Endodermal cell (in vitro differentiated cells): ENCODE measurements around the gene IQSEC3. TPM values are rescaled to one million over a fixed set of nuclear protein-coding genes. Genes with fewer than 3 reads are reported as not detected.

Experiments used
- DNase-seq: peaks from one replicate; pipeline ENCODE4 v3.0.0-alpha.2; 2017
- H3K27ac ChIP-seq: 2 replicates; pipeline ENCODE4 v1.5.1; 2013; ENCODE audit warnings: mild to moderate bottlenecking, low read depth, low read length, moderate library complexity
- H3K27me3 ChIP-seq: 2 replicates; pipeline ENCODE4 v1.6.1; 2013; ENCODE audit warnings: mild to moderate bottlenecking, low read length, moderate library complexity; ENCODE audit not compliant: insufficient read depth, control insufficient read depth, poor library complexity, severe bottlenecking
- H3K36me3 ChIP-seq: 2 replicates; pipeline ENCODE4 v1.7.0; 2013; ENCODE audit warnings: mild to moderate bottlenecking, low read length, moderate library complexity; ENCODE audit not compliant: control insufficient read depth, insufficient read depth
- H3K4me1 ChIP-seq: one replicate; pipeline ENCODE4 v1.7.0; 2013; ENCODE audit warnings: low read length; ENCODE audit not compliant: control insufficient read depth, insufficient read depth
- H3K4me3 ChIP-seq: 2 replicates; pipeline ENCODE4 v1.5.1; 2013; ENCODE audit warnings: mild to moderate bottlenecking, low read length, moderate library complexity
- H3K9ac ChIP-seq: 2 replicates; pipeline ENCODE4 v1.6.1; 2013; ENCODE audit warnings: mild to moderate bottlenecking, low read length, moderate library complexity; ENCODE audit not compliant: poor library complexity, severe bottlenecking; ENCODE audit errors: extremely low read depth
- H3K9me3 ChIP-seq: 2 replicates; pipeline ENCODE4 v1.6.1; 2013; ENCODE audit warnings: mild to moderate bottlenecking, low read length, moderate library complexity; ENCODE audit not compliant: control insufficient read depth
- H3K27ac Mint-ChIP-seq: 2 replicates; pipeline ENCODE4 v1.8.0; 2020; ENCODE audit warnings: mixed read lengths
- H3K27me3 Mint-ChIP-seq: 2 replicates; pipeline ENCODE4 v1.8.0; 2021; ENCODE audit warnings: mild to moderate bottlenecking, mixed read lengths; ENCODE audit not compliant: insufficient read depth
- H3K36me3 Mint-ChIP-seq: 2 replicates; pipeline ENCODE4 v1.8.0; 2020; ENCODE audit warnings: low read depth, mixed read lengths
- H3K4me1 Mint-ChIP-seq: 2 replicates; pipeline ENCODE4 v1.8.0; 2020; ENCODE audit warnings: mixed read lengths
- H3K4me3 Mint-ChIP-seq: 2 replicates; pipeline ENCODE4 v1.8.0; 2020; ENCODE audit warnings: mild to moderate bottlenecking, moderate library complexity, mixed read lengths
- H3K9me3 Mint-ChIP-seq: 2 replicates; pipeline ENCODE4 v1.8.0; 2020; ENCODE audit warnings: mild to moderate bottlenecking, mixed read lengths
- CTCF ChIP-seq: fragments of 200-600 bp; sonication (generic); conservative IDR thresholded peaks from 2 replicates; pipeline ENCODE4 v1.5.0; 2021; ENCODE audit warnings: antibody characterized with exemption, mild to moderate bottlenecking
- WGBS, 2 experiments: methylation state at CpG; one replicate each; pipeline versions ENCODE4 v1.1.5 to v1.1.7; 2013; ENCODE audit warnings: missing lambda C conversion rate in 2 of 2, mixed read lengths in 1 of 2; ENCODE audit not compliant: insufficient coverage in 1 of 2, insufficient read length in 1 of 2; 5-methylcytosine and 5-hydroxymethylcytosine counted together
- total RNA-seq, 2 donors: library from RNA; stranded (reverse); fragmentation: NEBNext Ultra II Directional in 1 of 2; extraction: Animal tissue kit (Norgen Biotek cat#: 25700) in 1 of 2; gene quantifications; 2 replicates in 1 of 2; 3 replicates in 1 of 2; pipeline ENCODE4 v1.2.1, GENCODE V29; 2021

The IQSEC3 gene
- total RNA-seq, 2 donors from 2014 or later = 1.5 to 2.7 TPM

GRCh38 chr12:177980-178828 lies 111.6 kb downstream of the IQSEC3 start:
- Histone ChIP-seq H3K9me3 (no peaks in the 10 kb centered on the region), H3K36me3 (no peaks in the 10 kb centered on the region), H3K27ac (no peak overlapping the region), H3K4me1 (peaks cover 7% of the 10 kb centered on the region), H3K4me3 (no peak overlapping the region), H3K27me3 (no peaks in the 10 kb centered on the region), H3K9ac (no peak overlapping the region)
- Mint-ChIP-seq H3K4me3 (no peak overlapping the region), H3K4me1 (peaks cover 20% of the 10 kb centered on the region), H3K27ac (no peak overlapping the region), H3K9me3 (no peaks in the 10 kb centered on the region), H3K27me3 (peaks cover 3% of the 10 kb centered on the region), H3K36me3 (no peaks in the 10 kb centered on the region)
- DNase-seq = no peak
- WGBS, 2 experiments = 88 to 90% methylated on average over 12 to 20 of the region's 20 CpGs
- no peak for TF ChIP-seq CTCF

DNA sequence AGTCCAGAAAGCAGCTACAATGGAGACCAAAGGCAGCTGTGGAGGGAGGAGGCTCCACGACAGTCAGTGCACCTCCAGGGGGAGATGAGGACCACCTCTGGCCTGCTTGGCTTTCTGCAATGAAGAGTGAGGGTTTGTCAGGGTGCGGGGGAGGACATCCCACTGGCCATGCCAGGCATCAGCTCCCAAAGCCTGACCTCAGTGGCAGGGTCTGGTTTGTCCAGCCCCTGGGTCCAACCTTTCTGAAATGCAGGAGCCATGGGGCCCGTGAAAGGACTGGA lies 112.2 kb downstream of the IQSEC3 start:
- no peaks in the 10 kb centered on the region for H3K9me3 ChIP-seq
- no peaks in the 10 kb centered on the region for H3K27me3 ChIP-seq
- H3K36me3 Mint-ChIP-seq = no peaks in the 10 kb centered on the region
- no peak overlapping the region for H3K27ac ChIP-seq
- peak; percentile 56 for TF ChIP-seq CTCF
- H3K27ac Mint-ChIP-seq = peak overlapping the region; percentile 14
- peaks cover 7% of the 10 kb centered on the region for H3K4me1 ChIP-seq
- no peak for DNase-seq
- H3K36me3 ChIP-seq = no peaks in the 10 kb centered on the region
- peaks cover 20% of the 10 kb centered on the region for H3K4me1 Mint-ChIP-seq
- no peaks in the 10 kb centered on the region for H3K9me3 Mint-ChIP-seq
- H3K27me3 Mint-ChIP-seq = peaks cover 3% of the 10 kb centered on the region
- H3K4me3 Mint-ChIP-seq = no peak overlapping the region
- no peak overlapping the region for H3K4me3 ChIP-seq
- 80 to 81% methylated on average over 2 to 3 of the region's 3 CpGs for WGBS, 2 experiments
- H3K9ac ChIP-seq = no peak overlapping the region

- WGBS, 2 experiments = 80 to 83% methylated on average over 8 to 11 of the region's 11 CpGs
- Mint-ChIP-seq H3K27ac (peak overlapping the region; percentile 14), H3K4me1 (peaks cover 20% of the 10 kb centered on the region), H3K4me3 (no peak overlapping the region), H3K36me3 (no peaks in the 10 kb centered on the region), H3K9me3 (no peaks in the 10 kb centered on the region), H3K27me3 (peaks cover 3% of the 10 kb centered on the region)
- no peaks in the 10 kb centered on the region for H3K36me3 ChIP-seq
- H3K9me3 ChIP-seq = no peaks in the 10 kb centered on the region
- no peak overlapping the region for H3K27ac ChIP-seq
- no peak for DNase-seq
- TF ChIP-seq CTCF = no peak
- H3K4me3 ChIP-seq = no peak overlapping the region
- H3K9ac ChIP-seq = no peak overlapping the region
- H3K4me1 ChIP-seq = peaks cover 7% of the 10 kb centered on the region
- no peaks in the 10 kb centered on the region for H3K27me3 ChIP-seq
These were observed 112.7 kb downstream of the IQSEC3 start for GRCh38 chr12:179131-179884.
